MM.1S (cell line): ENCODE measurements around the gene MATK.

Source experiments
- DNase-seq: peaks from one replicate; pipeline ENCODE4 v3.0.0-alpha.2; 2015
- H2AFZ ChIP-seq: fragments of 300-600 bp; sonication (generic); 2 replicates; pipeline ENCODE4 v1.6.0; 2016; ENCODE audit warnings: antibody characterized with exemption, low read length
- H3F3A ChIP-seq: fragments of 300-600 bp; sonication (generic); 2 replicates; pipeline ENCODE4 v1.6.1; 2016; ENCODE audit warnings: mild to moderate bottlenecking, antibody characterized with exemption, low read length, moderate library complexity, mixed read lengths; ENCODE audit not compliant: insufficient read depth
- H3K27ac ChIP-seq: fragments of 300-600 bp; sonication (generic); 2 replicates; pipeline ENCODE4 v1.5.1; 2016; ENCODE audit warnings: mild to moderate bottlenecking, low read length
- H3K27me3 ChIP-seq: fragments of 300-600 bp; sonication (generic); replicated peaks from 2 replicates; pipeline ENCODE4 v1.6.0; 2016; ENCODE audit warnings: low read length; ENCODE audit not compliant: insufficient read depth
- H3K36me3 ChIP-seq: fragments of 300-600 bp; sonication (generic); replicated peaks from 2 replicates; pipeline ENCODE4 v1.6.1; 2016; ENCODE audit warnings: mild to moderate bottlenecking, low read length, mixed read lengths; ENCODE audit not compliant: insufficient read depth
- H3K4me1 ChIP-seq: fragments of 300-600 bp; sonication (generic); 2 replicates; pipeline ENCODE4 v1.6.1; 2016; ENCODE audit warnings: low read length, mixed read lengths
- H3K4me2 ChIP-seq: fragments of 300-600 bp; sonication (generic); 2 replicates; pipeline ENCODE4 v1.6.0; 2016; ENCODE audit warnings: low read depth, low read length
- H3K4me3 ChIP-seq: fragments of 300-600 bp; sonication (generic); 2 replicates; pipeline ENCODE4 v1.5.1; 2016; ENCODE audit warnings: low read length, mixed read lengths
- H3K79me2 ChIP-seq: fragments of 300-600 bp; sonication (generic); 2 replicates; pipeline ENCODE4 v1.6.1; 2016; ENCODE audit warnings: mixed run types, low read length, mixed read lengths
- H3K9ac ChIP-seq: fragments of 300-600 bp; sonication (generic); 2 replicates; pipeline ENCODE4 v1.6.1; 2016; ENCODE audit warnings: low read length, mixed read lengths
- H3K9me2 ChIP-seq: fragments of 300-600 bp; sonication (generic); replicated peaks from 2 replicates; pipeline ENCODE4 v1.6.1; 2016; ENCODE audit warnings: mild to moderate bottlenecking, low read length, mixed read lengths; ENCODE audit not compliant: insufficient read depth
- H3K9me3 ChIP-seq: fragments of 300-600 bp; sonication (generic); replicated peaks from 2 replicates; pipeline ENCODE4 v1.6.1; 2016; ENCODE audit warnings: mild to moderate bottlenecking, low read length, mixed read lengths; ENCODE audit not compliant: insufficient read depth
- H4K20me1 ChIP-seq: fragments of 300-600 bp; sonication (generic); 2 replicates; pipeline ENCODE4 v1.6.1; 2016; ENCODE audit warnings: mild to moderate bottlenecking, low read length, moderate library complexity, mixed read lengths; ENCODE audit not compliant: insufficient read depth
- EZH2 ChIP-seq: fragments of 300-600 bp; sonication (generic); optimal IDR thresholded peaks from 2 replicates; pipeline ENCODE3; 2017; ENCODE audit warnings: low read depth, mild to moderate bottlenecking, antibody characterized with exemption, low read length, mixed read lengths
- EZH2phosphoT487 ChIP-seq: fragments of 300-600 bp; sonication (generic); IDR thresholded peaks from 2 replicates; pipeline ENCODE4 v1.6.1; 2018; ENCODE audit warnings: antibody characterized with exemption, low read length
- TF ChIP-seq, protein P1 (sequence below): fragments of 300-600 bp; sonication (generic); IDR thresholded peaks from 2 replicates; pipeline ENCODE4 v1.5.1; 2016; ENCODE audit warnings: antibody characterized with exemption, low read length, mixed read lengths

MATK gene

DNA sequence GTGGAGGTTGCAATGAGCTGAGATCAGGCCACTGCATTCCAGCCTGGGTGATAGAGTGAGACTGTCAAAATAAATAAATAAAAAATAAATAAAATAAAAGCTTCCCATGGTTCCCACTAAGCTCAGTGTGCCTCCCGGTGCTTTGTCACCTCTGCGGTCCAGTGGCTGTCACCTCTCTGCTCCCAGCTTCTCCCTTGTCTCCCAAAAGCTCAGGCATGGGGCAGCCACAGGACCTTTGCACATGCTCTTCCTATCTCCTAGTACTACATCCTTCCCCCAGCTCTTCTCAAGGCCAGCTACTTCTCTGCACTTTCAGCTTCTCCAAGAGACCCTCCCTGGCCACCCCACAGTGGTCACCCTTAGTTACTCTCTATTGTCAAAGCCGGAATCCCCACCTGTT lies 7.6 kb upstream of the MATK start:
- no peaks in the 10 kb centered on the region for H3K9me3 ChIP-seq
- DNase-seq, result no peak
- H3K9me2 ChIP-seq, result no peaks in the 10 kb centered on the region
- H3K4me2 ChIP-seq, result no peak overlapping the region
- no peaks in the 10 kb centered on the region for H3K36me3 ChIP-seq
- no peaks in the 10 kb centered on the region for H3K79me2 ChIP-seq
- no peaks in the 10 kb centered on the region; the same call in 1 of the 2 replicates for H4K20me1 ChIP-seq
- H3F3A ChIP-seq, result no peaks in the 10 kb centered on the region
- H3K27me3 ChIP-seq, result peaks cover 93% of the 10 kb centered on the region
- H3K27ac ChIP-seq, result no peak overlapping the region
- H3K4me3 ChIP-seq, result no peak overlapping the region
- H3K4me1 ChIP-seq, result no peaks in the 10 kb centered on the region
- H3K9ac ChIP-seq, result no peak overlapping the region
- no peak overlapping the region for H2AFZ ChIP-seq
- TF ChIP-seq, protein P1, sequence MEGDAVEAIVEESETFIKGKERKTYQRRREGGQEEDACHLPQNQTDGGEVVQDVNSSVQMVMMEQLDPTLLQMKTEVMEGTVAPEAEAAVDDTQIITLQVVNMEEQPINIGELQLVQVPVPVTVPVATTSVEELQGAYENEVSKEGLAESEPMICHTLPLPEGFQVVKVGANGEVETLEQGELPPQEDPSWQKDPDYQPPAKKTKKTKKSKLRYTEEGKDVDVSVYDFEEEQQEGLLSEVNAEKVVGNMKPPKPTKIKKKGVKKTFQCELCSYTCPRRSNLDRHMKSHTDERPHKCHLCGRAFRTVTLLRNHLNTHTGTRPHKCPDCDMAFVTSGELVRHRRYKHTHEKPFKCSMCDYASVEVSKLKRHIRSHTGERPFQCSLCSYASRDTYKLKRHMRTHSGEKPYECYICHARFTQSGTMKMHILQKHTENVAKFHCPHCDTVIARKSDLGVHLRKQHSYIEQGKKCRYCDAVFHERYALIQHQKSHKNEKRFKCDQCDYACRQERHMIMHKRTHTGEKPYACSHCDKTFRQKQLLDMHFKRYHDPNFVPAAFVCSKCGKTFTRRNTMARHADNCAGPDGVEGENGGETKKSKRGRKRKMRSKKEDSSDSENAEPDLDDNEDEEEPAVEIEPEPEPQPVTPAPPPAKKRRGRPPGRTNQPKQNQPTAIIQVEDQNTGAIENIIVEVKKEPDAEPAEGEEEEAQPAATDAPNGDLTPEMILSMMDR, result no peak
- no peak for TF ChIP-seq EZH2phosphoT487

DNA sequence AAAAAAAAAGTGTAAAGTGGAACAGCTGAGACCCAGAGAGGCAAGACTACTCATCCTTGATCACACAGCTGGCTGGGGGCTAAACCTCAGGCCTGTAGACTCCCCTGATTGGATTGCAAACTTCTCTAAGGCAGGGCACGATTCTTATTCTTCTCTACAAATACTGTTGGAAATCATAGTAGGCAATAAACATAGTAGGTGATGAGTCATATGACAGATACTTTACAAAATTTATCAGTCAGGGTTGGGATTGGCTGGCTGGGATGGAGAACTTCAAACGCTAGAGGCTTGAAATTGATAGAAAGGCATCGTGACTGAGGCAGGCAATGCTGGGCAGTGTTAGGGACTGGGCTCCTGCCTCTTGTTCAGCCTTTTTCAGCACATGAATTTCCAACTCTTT lies 5.9 kb upstream of the MATK start:
- H3F3A ChIP-seq, result no peaks in the 10 kb centered on the region
- H4K20me1 ChIP-seq, result no peaks in the 10 kb centered on the region; the same call in 1 of the 2 replicates
- H2AFZ ChIP-seq, result no peak overlapping the region
- no peaks in the 10 kb centered on the region for H3K9me2 ChIP-seq
- no peak overlapping the region for H3K27ac ChIP-seq
- H3K36me3 ChIP-seq, result no peaks in the 10 kb centered on the region
- no peak for DNase-seq
- H3K79me2 ChIP-seq, result no peaks in the 10 kb centered on the region
- H3K9me3 ChIP-seq, result no peaks in the 10 kb centered on the region
- H3K4me1 ChIP-seq, result no peaks in the 10 kb centered on the region
- H3K27me3 ChIP-seq, result peaks cover 91% of the 10 kb centered on the region
- H3K4me2 ChIP-seq, result no peak overlapping the region
- no peak overlapping the region for H3K4me3 ChIP-seq
- TF ChIP-seq EZH2 (no peak), EZH2phosphoT487 (no peak)
- TF ChIP-seq, protein P1, result no peak
- no peak overlapping the region for H3K9ac ChIP-seq

DNA sequence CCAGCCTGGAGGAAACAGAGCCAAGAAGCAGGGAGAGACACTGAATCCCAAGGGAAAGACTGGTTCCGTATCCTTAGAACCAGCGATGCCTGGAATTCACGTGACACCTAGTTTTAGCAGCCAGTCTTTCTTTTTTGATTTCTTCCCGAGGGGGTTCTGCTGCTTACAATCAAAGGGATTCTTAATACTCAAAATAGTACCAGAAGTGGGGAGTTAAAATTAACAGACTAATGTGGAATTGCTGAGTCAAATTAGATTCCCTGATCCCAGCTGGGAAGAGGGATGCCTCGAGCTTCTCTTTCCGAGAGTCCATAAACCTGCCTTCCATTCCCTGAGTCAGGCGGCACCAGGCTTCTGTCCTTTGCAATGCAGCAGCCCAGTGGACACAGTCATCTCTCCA lies 4.8 kb upstream of the MATK start:
- no peaks in the 10 kb centered on the region for H3K9me3 ChIP-seq
- no peaks in the 10 kb centered on the region for H3F3A ChIP-seq
- DNase-seq, result no peak
- no peaks in the 10 kb centered on the region for H3K36me3 ChIP-seq
- H3K27ac ChIP-seq, result no peak overlapping the region
- H3K27me3 ChIP-seq, result peaks cover 87% of the 10 kb centered on the region
- H2AFZ ChIP-seq, result no peak overlapping the region
- no peak overlapping the region for H3K9ac ChIP-seq
- H3K4me2 ChIP-seq, result no peak overlapping the region
- H3K79me2 ChIP-seq, result no peaks in the 10 kb centered on the region
- no peaks in the 10 kb centered on the region for H3K9me2 ChIP-seq
- no peaks in the 10 kb centered on the region for H3K4me1 ChIP-seq
- H3K4me3 ChIP-seq, result no peak overlapping the region
- H4K20me1 ChIP-seq, result no peaks in the 10 kb centered on the region; the same call in 1 of the 2 replicates
- TF ChIP-seq, protein P1, result no peak
- no peak for TF ChIP-seq EZH2phosphoT487
- no peak for TF ChIP-seq EZH2
